ENCODE results near the gene LHFPL2.

- no peak for TF ChIP-seq SP1 (IDR thresholded peaks at IDR 0.05)
- no peak for TF ChIP-seq PKNOX1 (IDR thresholded peaks at IDR 0.05)
Observed at GRCh38 chr5:78654386-78654785, 5.8 kb upstream of the LHFPL2 start.
